IPS-NIHi7 (cell line): Measurements from ENCODE around the gene GABRD.

Experiments
- DNase-seq: peaks from one replicate; pipeline ENCODE4 v3.0.0; 2012; ENCODE audit warnings: mixed read lengths; ENCODE audit errors: extremely low spot score

The GABRD gene

DNA sequence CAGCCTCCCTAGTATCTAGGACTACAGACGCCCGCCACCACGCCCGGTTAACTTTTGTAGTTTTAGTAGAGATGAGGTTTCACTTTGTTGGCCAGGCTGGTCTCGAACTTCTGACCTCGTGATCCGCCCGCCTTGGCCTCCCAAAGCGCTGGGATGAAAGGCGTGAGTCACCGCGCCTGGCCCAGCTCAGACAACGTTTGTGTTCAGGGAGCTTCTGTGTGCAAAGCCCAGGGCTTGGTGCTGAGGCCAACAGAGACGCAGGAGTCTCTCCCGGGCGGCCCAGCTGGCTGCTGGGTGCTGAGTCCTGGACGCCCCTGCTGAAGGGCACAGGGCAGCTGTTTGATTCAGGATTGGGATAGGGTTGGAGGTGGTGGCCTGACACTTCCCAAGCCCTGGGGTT is 34.1 kb downstream of the GABRD start:
- DNase-seq = no peak

DNA sequence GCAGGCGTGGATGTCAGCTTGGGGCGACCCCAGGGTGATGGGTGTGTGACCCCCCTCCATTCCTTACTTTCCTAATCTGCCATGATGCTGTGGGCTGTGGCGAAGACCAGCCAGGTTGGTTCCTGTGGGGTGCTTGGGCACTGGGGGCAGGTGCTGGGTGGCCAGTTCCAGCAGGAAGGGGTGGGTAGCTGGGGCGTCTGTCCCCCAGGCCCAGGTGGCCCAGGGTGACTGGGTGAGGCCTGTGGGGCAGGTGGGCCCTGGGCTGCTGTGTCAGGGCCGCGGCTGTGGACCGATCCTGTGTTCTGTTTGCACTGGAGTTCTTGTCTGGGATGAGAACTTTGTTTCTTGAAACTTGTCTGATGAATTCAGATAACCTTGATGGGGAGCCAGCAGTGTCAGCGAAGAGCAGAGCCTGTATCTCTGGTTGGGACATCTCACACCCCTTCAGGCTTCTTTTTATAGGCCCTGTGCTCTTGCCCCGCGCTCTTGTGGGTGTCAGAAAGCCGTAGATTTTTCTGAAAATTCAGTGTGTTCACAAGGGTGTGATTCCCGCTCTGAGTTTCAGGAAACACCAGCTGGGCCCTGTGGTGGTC is 34.7 kb downstream of the GABRD start:
- DNase-seq = no peak

DNA sequence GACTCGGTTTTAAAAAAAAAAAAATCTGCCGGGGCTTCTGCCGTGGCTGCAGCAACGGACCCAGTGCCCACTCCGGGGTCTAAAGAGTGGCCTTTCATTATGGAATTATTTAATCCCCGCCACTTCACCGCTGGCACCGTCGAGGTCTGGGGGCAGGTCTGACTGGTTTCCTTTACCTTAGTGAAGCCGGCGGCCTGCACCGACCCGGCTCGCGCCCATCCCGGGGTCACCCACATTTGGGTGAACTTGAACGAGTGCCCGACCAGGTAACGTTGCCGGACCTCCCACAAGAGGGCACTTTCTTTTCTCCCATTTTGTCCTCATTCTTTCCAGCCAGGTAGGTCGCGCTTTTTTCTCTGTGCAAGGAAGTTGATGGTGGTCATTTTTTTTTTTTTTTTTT is 35.4 kb downstream of the GABRD start:
- no peak for DNase-seq

DNA sequence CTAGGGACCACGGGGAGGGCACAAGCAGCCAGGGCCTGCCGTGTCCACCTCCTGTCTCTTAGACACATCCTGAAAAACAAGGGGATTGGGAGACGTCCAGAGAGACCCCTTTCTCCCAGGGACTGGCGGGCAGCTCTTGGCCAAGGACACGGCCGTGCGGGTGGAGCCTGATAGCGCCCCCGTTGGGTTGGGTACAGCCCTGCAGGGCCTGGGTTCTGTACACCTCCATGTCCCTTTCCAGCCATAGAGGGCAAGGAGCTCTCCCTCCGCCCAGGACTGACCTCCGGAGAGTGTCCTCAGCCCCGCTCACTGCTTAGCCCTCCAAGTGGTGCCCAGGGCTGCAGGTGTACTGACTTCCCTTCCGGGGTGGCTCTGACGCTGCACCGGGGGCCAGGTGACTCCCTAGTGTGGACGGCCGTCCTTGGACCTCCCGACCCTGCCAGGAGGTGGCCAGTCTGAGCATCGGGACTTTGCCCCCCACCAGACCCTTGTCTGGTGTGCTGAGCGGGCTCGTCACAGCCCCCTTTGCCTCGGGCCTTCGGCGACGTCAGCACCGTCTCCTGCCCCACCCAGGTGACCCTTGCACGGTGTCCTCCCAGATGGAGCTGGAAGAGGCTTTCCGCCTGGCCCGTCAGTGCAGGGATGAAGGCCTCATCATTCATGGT is 36.9 kb downstream of the GABRD start:
- DNase-seq = no peak

DNA sequence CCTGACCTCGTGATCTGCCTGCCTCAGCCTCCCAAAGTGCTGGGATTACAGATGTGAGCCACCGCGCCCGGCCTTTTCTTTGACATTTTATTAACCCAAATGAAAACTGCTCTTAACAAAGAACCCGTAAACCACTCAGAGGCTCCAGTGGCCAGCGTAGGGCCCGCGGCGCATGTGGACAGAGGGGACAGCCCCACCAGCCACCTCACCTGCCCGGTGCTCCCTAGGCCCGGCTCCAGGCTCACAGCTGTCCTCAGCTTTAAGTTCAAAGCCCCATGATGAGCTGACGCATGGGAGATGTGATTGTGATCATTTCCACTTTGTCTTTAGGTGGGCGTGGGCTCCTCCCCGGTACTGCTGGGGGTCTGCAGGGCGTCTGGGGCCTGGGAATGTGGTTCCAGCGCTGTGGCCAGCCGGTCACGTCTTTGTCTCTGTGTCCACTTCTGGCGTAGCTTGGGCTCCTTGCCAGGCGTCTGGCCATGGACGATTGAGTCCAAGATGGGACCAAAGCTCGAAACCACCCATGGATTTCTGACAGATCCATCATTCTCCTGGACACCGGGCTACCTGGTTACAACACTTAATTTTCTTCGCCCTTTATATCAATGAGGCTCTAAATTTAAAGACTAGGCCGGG is 37.9 kb downstream of the GABRD start:
- no peak for DNase-seq

DNA sequence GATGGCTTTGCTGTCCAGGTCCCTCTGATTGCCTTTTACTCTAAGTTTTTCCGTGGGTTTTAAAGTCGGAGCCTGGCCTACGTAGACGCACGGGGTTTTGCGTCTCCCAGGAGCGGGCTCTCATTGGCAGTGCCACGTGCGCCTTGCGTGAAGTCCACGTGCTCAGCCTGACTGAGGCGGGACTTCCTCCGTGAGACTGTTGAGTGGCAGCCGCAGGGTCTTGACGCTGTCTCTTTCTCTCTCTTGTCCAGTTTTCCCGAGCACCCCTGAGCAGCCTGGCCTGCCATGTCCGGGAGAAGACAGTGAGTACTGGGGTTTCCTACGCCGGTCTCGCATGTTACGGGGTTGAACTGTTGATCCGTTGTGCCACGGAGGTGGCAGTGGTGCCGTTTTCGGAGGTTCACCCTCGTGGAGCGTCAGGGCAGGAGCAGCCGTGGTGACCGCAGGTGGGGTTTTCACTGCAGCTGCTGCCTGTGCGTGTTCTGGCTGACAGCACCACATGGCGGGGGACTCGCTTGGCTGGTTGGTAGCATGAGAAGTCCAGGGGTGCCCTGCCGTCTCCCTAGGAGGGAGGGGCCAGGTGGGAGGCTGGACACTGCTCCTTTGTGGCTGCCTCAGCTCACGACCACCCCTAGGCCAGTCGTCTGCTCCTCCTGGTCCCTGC is 40.3 kb downstream of the GABRD start:
- DNase-seq = no peak

DNA sequence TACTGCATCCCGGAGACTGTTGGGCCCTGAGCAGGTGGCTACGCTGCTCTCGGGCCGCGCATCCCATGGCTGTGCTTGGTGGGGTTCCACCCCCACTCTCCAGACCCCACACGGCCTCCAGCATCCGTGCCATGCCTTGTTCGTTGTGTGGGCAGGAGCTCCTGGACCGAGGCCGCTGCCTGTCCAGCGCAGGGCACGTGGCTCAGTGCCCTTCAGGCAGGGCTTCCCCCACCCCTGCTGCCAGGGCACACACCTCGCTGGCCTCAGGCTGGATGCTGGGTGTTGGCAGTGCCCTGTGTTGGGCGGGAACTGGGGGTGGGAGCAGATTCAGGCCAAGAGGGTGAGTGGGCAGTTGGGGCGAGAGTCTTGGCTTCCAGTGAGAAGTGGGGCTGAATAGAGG is 40.9 kb downstream of the GABRD start:
- no peak for DNase-seq

DNA sequence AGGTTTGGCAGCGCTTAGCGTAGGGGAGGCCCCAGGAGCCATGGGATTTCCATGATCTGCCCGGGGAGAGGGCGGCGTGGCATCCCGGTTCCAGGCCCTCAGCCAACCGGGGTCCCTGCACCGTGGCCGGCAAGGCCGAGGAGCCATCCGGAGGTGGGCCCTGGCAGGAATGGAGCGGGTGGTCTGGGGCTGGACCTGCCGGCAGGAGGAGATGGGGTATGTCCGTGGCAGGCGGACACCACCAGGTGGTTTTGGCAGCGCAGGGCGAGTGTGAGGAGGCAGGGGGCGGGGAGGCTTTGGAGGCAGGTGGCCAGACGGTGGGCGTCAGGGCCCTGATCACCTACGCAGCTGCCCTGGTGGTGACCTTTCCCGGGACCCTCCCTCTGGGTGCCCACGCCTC is 41.4 kb downstream of the GABRD start:
- no peak for DNase-seq

DNA sequence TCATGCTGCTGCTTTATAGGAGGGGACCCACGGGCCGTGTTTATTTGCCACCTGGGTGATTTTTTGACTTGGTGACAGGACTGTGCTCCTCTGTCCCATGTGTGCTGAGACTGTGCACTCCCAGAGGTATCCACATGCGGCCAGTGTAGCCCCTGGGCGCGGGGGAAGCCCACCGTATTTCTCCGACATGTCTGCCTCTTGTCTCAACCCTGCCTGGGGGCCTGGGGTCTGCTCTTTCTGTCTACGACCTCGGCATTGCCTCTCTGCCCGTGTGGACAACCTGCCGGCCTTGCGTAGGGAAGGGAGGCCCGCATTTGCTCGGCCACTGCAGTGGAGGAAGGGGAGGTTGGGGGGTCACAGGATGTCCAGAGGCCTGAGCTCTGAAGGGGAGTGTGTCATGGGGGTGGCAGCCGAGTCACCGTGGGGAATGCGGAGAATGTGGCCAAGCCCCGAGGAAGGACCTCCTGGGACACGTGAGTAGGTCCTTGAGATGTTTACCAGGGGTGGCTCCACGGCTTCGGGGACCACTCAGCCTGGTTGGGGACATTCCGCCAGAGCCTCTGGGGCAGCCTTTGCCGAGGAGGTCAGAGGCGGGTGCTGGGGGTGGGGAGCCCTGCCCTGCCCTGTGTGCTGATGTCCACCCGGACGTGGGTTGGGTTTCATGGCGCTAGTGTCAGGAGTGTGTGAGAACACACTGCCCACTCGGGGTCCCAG is 42.1 kb downstream of the GABRD start:
- DNase-seq = no peak

DNA sequence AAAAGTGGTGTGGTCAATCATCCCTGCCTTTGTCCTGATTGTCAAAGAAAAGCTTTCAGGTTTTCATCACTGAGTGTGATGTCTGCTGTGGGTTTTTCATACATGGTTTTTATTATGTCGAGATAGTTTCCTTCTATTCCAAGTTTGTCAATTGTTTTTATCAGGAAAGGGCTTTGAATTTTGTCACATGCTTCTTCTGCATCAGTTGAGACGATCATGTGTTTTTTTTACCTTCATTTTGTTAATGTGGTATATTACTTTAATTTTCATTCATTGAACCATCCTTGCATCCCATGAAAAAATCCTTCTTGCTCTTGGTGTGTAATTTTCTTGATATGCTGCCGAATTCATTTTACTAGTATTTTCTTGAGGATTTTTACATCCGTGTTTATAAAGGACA is 46.6 kb downstream of the GABRD start:
- DNase-seq = no peak

DNA sequence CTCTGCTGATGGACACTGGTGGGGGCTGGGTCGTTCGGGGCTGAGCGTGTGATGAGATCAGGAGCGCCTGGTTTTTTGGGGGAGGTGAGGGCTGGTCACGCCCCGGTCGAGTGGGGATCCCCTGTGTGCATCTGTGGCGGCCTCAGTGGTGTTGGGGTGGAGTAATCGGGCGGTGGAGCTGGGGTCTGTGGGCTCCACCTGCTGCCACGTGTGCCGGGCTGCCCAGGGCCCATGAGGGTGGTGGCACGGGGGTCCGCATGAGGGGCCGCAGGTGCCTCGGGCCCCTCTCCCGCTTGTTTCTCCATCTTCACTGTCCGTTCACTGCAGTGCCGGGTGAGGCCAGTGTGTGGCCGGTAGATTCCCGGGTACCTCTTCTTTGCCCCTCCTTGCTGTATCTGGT is 48.2 kb downstream of the GABRD start:
- DNase-seq = no peak

DNA sequence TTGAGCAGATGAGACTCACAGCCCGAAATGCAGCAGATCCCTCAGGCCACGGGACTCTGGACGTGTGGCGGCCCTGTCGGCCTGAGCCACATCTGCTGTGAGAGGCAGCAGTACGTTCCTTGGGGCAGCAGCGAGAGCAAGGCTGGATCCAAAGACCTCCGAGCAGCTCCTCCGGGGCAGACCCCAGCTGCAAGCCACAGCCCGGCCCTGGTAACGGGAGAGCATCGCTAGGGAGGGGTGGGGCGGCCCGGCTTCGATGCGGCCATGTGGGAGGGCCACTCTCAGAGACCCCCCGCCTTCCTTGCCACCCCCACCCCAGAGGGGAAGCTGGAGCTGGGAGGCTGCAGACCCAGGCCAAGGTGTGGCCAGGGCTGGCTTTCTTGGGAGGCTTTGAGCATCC is 48.8 kb downstream of the GABRD start:
- DNase-seq = no peak

DNA sequence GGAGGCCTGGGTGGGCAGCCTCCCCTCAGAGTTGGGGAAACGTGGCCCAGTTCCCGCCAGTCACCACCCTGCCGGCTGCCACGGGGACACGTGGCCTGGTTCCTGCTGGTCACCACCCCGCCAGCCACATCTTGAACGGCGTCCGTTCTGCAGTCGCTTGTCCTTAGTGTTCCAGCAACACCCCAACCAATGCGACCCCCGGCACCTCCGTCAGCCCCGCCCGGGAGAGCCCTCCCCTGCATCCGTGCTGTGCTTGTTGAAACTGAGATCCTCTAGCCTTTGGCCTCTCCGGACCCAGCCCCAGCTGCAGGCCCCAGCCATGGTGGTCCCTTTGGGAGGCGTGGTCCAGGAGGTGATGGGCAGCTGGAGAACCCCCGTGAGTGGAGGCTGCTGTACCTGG is 49.8 kb downstream of the GABRD start:
- DNase-seq = no peak

DNA sequence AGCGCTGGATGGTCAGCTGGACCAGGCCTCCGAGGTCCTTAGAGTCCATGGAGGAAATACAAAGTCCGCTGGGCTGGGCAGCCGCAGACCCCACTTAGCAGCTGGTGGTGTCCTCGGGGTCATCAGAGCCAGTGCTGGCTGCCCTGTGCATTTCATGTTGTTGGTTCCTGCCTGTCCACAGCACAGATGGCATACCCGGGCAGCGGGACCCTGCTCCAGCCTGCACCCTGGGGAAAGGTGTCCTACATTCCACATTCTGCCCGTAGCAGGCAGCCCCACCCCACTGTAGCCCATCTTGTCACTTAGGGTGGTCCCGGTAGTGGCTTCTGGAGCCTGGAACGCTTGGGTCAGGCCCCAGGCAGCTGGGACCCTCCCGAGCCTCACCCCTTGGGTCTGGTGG is 50.9 kb downstream of the GABRD start:
- DNase-seq = no peak

DNA sequence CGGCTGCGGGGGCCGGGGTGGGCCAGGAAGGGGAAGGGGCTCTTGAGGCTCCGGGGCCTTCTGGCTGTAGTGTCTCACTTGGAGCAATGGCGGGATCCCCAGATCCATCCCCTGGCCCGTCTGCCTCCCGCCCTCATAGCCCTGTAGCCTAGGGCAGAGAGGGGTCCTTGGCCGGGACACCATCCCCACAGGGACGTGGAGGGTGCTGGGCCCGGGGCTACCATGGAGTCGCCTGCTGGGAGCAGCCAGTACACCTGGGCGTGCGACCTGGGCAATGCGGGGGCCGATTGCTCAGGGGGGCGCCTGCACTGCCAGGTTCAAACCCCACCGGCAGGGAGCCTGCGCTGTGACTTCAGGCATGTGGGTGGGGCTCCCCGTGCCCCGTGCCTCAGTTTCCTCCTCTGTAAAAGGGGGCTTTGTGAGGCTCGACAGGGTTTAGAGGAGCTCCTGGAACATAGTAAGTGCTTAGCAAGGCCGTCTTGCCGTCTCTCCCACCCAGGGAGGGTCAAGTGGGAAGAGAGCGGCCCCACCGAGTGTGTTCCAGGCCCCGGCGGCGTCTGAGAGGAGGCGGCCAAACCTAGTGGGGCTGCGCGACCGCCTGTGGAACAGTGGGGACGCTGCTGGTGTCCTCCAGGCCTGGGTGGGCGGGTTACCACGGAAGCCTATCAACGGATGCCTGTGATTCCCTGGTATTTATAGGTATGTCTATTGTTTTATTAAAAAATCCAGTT is 51.8 kb downstream of the GABRD start:
- DNase-seq = no peak

DNA sequence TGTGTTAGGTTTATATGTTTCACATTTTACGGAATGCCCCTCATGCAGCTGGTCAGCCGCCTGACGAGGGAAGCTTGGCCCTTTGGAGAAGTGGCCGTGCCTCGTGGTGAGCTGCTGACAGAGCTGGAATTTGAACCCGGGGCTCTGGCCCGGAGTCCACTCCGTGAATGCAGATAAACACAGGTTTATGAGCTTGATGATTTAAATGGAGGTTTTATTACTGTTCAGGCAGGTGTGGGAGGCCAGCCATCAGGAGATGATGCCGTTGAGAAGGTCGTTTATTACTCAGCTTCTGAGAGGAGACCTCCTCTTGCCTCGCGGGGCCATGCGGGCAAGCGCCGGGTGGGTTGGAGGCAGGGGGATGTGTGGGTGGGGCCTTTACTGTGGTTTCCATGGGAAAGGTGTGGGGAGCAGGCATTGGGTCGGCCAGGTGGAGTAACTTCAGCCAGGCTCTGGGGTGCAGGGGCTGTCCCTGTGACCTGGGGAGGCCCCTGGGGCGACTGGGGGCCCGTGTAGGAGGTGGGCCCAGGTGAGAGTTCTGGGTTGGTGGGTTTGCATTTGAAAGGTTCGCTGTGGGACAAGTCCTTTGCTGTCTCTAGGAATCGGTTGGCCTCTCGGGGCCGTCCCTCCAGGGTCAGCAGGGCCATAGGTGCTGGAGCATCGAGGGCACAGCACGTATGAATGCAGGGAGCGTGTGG is 53.1 kb downstream of the GABRD start:
- DNase-seq = no peak

DNA sequence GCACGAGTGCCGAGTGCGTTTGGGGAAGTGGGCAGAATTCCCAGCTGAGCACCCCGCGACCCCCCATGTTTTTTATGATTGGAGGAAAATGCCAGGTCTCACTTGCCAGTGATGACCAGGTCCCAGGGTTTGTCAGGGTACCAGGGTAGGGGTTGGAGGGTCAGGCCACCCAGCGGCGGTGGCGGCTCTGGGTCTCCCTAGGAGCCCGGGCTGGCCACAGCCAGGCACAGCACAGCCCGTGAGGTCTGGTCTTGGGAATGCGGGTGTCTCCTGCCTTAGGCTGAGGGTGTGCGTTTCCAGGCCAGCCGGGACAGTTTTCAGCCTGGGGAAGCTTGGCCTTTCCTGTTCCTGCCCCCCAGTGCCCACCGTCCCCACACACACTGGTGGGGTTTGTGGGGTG is 53.7 kb downstream of the GABRD start:
- no peak for DNase-seq

DNA sequence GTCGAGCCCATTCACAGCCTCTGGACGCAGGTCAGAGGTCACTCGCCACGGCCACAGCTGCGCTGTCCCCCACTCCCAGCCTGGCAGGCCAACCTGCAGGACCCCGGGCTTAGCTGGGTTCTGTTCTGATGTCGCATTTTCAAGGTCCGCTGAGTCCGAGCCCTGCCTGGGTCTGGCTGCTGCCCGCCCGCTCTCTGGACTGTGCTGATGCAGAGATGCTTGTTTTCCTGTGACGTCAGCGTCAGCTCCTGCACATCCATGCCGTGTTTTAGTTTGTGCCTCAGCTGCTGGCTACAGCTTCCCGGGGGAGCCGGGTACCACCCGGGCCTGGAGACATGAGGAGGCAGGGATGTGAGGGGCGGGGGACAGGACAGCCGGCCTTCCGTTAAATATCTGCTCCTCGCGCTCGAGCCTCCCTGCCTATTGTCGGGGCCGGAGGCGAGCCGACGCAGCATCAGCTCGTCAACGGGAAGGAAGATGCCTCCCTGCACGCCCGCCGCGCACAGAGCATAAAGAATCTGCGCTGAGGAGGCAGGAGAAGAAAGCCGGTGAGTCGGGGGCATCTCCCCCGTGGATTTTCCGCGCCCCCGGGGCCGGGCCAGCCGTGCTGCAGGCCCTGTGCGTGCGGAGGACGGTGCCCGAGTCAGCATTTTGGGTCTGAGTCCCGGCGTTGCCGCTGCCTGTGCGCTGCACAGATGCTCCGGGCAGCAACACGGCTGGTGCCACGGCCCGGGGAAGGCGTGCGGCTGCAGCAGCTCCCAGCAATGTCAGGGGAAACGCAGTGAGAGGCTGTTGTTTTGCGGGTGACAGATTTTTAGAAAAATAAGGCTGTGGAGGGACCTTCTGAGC is 54.5 kb downstream of the GABRD start:
- DNase-seq = no peak

DNA sequence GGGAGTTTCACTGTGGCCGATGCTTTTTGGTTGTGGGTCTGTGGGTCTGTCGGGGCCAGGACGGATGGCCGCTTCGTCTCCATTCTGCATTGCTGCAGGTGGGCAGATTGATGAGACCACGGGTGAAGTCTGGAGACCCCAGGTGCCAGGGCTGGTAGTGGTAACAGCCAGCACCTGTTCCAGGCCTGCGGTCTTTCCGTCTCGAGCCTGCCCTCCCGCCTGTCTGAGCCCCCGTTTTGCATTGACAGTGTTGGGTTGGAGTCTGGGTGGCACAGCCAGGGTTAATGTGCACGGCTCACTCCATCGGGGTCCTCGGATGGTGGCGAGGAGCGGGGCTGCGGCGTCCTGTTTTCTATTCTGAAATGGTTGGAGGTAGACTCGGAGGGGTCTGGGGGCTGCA is 55.3 kb downstream of the GABRD start:
- DNase-seq = no peak
